Mesodermal cell (in vitro differentiated cells): ENCODE results near the gene INPP5D.

Experiments
- H3K27ac ChIP-seq: 2 replicates; pipeline ENCODE4 v1.7.0; 2013; ENCODE audit warnings: mild to moderate bottlenecking, low read depth, low read length, moderate library complexity; ENCODE audit not compliant: severe bottlenecking
- H3K36me3 ChIP-seq: 2 replicates; pipeline ENCODE4 v1.7.1; 2013; ENCODE audit warnings: mild to moderate bottlenecking, low read length, moderate library complexity; ENCODE audit not compliant: control insufficient read depth, insufficient read depth
- H3K4me1 ChIP-seq: one replicate; pipeline ENCODE4 v1.7.1; 2013; ENCODE audit warnings: mild to moderate bottlenecking, low read length; ENCODE audit not compliant: insufficient read depth, control insufficient read depth, poor library complexity, severe bottlenecking
- H3K4me3 ChIP-seq: 2 replicates; pipeline ENCODE4 v1.7.0; 2013; ENCODE audit warnings: low read length, control low read depth, mild to moderate bottlenecking; ENCODE audit not compliant: insufficient read depth, poor library complexity, severe bottlenecking; ENCODE audit errors: extremely low read depth
- H3K9me3 ChIP-seq: 2 replicates; pipeline ENCODE4 v1.7.1; 2013; ENCODE audit warnings: mild to moderate bottlenecking, low read length, moderate library complexity; ENCODE audit not compliant: control insufficient read depth
- WGBS, 2 experiments: methylation state at CpG; one replicate each; pipeline ENCODE4 v1.1.5; 2013; ENCODE audit warnings: missing lambda C conversion rate in 2 of 2; ENCODE audit not compliant: insufficient coverage in 2 of 2; 5-methylcytosine and 5-hydroxymethylcytosine counted together

Gene INPP5D

GRCh38 chr2:233201258-233202013 lies 141.3 kb downstream of the INPP5D start:
- Histone ChIP-seq H3K9me3 (peaks cover 8% of the 10 kb centered on the region), H3K27ac (no peak overlapping the region), H3K4me1 (no peaks in the 10 kb centered on the region), H3K4me3 (no peak overlapping the region), H3K36me3 (no peaks in the 10 kb centered on the region)
- 78 to 79% methylated on average over 13 to 14 of the region's 15 CpGs for WGBS, 2 experiments

- WGBS, 2 experiments = 98 to 100% methylated on average over 2 to 5 of the region's 5 CpGs
- H3K4me3 ChIP-seq = no peak overlapping the region
- H3K36me3 ChIP-seq = no peaks in the 10 kb centered on the region
- peaks cover 8% of the 10 kb centered on the region for H3K9me3 ChIP-seq
- H3K4me1 ChIP-seq = no peaks in the 10 kb centered on the region
- H3K27ac ChIP-seq = no peak overlapping the region
These were observed 142.4 kb downstream of the INPP5D start for GRCh38 chr2:233202531-233202944.

- Histone ChIP-seq H3K27ac (no peak overlapping the region), H3K4me1 (no peaks in the 10 kb centered on the region), H3K9me3 (peaks cover 8% of the 10 kb centered on the region), H3K36me3 (no peaks in the 10 kb centered on the region), H3K4me3 (no peak overlapping the region)
- 78 to 94% methylated on average over 5 of the region's 5 CpGs for WGBS, 2 experiments
These were observed 142.9 kb downstream of the INPP5D start for GRCh38 chr2:233203060-233203459.

- H3K36me3 ChIP-seq = no peaks in the 10 kb centered on the region
- whole genome bisulfite sequencing, 2 experiments = 93 to 95% methylated on average over 41 to 50 of the region's 50 CpGs
- H3K4me3 ChIP-seq = no peak overlapping the region
- no peak overlapping the region for H3K27ac ChIP-seq
- H3K9me3 ChIP-seq = peaks cover 8% of the 10 kb centered on the region
- H3K4me1 ChIP-seq = peaks cover 12% of the 10 kb centered on the region
These were observed 144.3 kb downstream of the INPP5D start for GRCh38 chr2:233204286-233204936.

- no peak overlapping the region for H3K4me3 ChIP-seq
- H3K27ac ChIP-seq = no peak overlapping the region
- 66 to 71% methylated on average over 9 to 10 of the region's 10 CpGs for WGBS, 2 experiments
- no peaks in the 10 kb centered on the region for H3K36me3 ChIP-seq
- H3K9me3 ChIP-seq = no peaks in the 10 kb centered on the region
- peaks cover 12% of the 10 kb centered on the region for H3K4me1 ChIP-seq
These were observed 148.4 kb downstream of the INPP5D start for GRCh38 chr2:233208382-233209116.

- Histone ChIP-seq H3K27ac (no peak overlapping the region), H3K36me3 (no peaks in the 10 kb centered on the region), H3K4me3 (no peak overlapping the region), H3K9me3 (no peaks in the 10 kb centered on the region), H3K4me1 (peaks cover 12% of the 10 kb centered on the region)
- WGBS, 2 experiments = 69 to 75% methylated on average over 2 to 3 of the region's 4 CpGs
These were observed 149.0 kb downstream of the INPP5D start for GRCh38 chr2:233209117-233209532.

- Histone ChIP-seq H3K4me1 (peaks cover 12% of the 10 kb centered on the region), H3K4me3 (no peak overlapping the region), H3K27ac (peak overlapping the region; percentile 64), H3K9me3 (no peaks in the 10 kb centered on the region), H3K36me3 (no peaks in the 10 kb centered on the region)
- WGBS, 2 experiments = 0 to 60% methylated on average over 1 of the region's 10 CpGs
These were observed 149.5 kb downstream of the INPP5D start for GRCh38 chr2:233209533-233210171.

GRCh38 chr2:233210281-233210680 lies 150.1 kb downstream of the INPP5D start:
- Histone ChIP-seq H3K9me3 (no peaks in the 10 kb centered on the region), H3K27ac (no peak overlapping the region), H3K4me3 (no peak overlapping the region), H3K4me1 (peaks cover 12% of the 10 kb centered on the region), H3K36me3 (no peaks in the 10 kb centered on the region)
- 74 to 80% methylated on average over 8 of the region's 8 CpGs for WGBS, 2 experiments

- Histone ChIP-seq H3K9me3 (no peaks in the 10 kb centered on the region), H3K36me3 (no peaks in the 10 kb centered on the region), H3K4me3 (no peak overlapping the region), H3K27ac (no peak overlapping the region), H3K4me1 (peaks cover 12% of the 10 kb centered on the region)
- 79% methylated on average over 12 to 13 of the region's 18 CpGs for WGBS, 2 experiments
These were observed 150.9 kb downstream of the INPP5D start for GRCh38 chr2:233210843-233211547.

GRCh38 chr2:233211548-233211895 lies 151.4 kb downstream of the INPP5D start:
- 91% methylated on average over 3 of the region's 3 CpGs for WGBS, 2 experiments
- no peaks in the 10 kb centered on the region for H3K9me3 ChIP-seq
- H3K4me1 ChIP-seq = peaks cover 12% of the 10 kb centered on the region
- H3K36me3 ChIP-seq = no peaks in the 10 kb centered on the region
- no peak overlapping the region for H3K4me3 ChIP-seq
- no peak overlapping the region for H3K27ac ChIP-seq
